ENCODE measurements around the gene AK1. TPM values are rescaled to one million over a fixed set of nuclear protein-coding genes. Genes with fewer than 3 reads are reported as not detected.

The AK1 gene
- total RNA-seq, 2 experiments from 2014 or later, result 46.7 to 52.6 TPM

DNA sequence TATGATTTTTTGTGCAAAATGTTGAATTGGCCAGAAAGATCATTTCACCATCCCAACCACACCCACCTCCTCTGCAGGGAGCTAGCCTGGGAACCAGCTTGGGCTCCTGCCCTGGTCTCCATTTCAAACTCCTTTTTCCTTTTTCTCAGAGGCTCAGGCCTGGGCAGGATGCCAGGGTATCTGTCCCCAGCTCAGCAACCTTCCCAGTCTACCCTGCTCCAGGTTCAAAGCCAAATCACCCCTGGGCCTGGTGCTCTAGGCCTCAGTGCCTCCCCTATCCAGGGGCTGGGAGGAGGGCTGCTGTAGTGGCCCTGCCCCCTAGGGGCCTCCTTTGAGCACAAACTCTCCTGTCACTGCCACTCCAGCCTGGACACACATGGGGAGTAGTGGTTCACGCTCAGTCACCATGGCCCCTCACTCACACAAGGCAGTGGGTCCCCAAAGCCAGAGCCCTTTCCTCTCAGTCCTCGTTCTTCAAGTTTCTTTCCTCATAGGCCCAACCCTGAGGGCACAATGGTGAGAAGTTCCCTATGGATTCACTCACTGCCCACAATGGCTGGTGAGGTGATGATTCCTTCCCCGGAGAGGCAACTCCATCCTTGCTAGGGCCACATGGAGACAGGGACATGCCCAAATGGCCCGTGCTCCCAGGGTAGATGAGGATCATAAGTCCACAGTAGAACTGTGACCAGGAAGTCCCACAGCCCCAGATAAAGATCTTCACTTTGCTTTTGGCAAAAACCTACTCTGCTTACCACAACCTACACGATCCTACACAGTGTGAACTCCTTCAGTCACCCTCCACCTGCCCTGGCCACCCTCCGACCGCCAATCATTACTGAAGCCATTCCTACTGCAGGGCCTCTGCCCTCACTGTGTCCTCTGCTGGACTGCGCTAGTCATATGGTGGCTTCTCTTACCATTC lies 41.0 kb upstream of the AK1 start:
- POLR2A ChIA-PET, result interaction anchor here (1.0 to 2.9 kb wide), 4 partner anchors 19 to 184 kb away, joined by 3 to 16 read pairs (median 4); partner anchors contain the start of genes ST6GALNAC6 and TOR2A
- CTCF ChIA-PET, result interaction anchor here (1.6 to 1.8 kb wide), 2 partner anchors 49 to 184 kb away, joined by 5 read pairs; partner anchors contain the start of gene TOR2A
- H3K36me3 Mint-ChIP-seq (ENCODE audit: low read depth), result peaks cover 8% of the 10 kb centered on the region
- no peak overlapping the region for H3K4me3 ChIP-seq (ENCODE audit: low read length)
- peak overlapping the region; percentile 18 for H3K27ac Mint-ChIP-seq
- no peaks in the 10 kb centered on the region for H3K27me3 Mint-ChIP-seq
- H3K9me3 Mint-ChIP-seq, result no peaks in the 10 kb centered on the region
- H3K4me1 ChIP-seq (ENCODE audit: insufficient read depth, low read length), result peaks cover 66% of the 10 kb centered on the region
- ATAC-seq (ENCODE audit: poor library complexity) (no peak), DNase-seq (peak in 3 of 14 experiments; percentile 5 to 49 (median 24))
- H3K27me3 ChIP-seq (ENCODE audit: control insufficient read depth in 1 of 2, insufficient read depth in 2 of 2, low read length in 2 of 2), result no peaks in the 10 kb centered on the region
- no peak overlapping the region for H3K27ac ChIP-seq (ENCODE audit: low read depth in 1 of 2, low read length in 2 of 2)
- peaks cover 51% of the 10 kb centered on the region for H3K4me1 Mint-ChIP-seq (ENCODE audit: low read depth)
- peaks cover 4% of the 10 kb centered on the region for H3K36me3 ChIP-seq (ENCODE audit: insufficient read depth, low read length)
- H3K9me3 ChIP-seq (ENCODE audit: control insufficient read depth in 1 of 2, insufficient read depth in 1 of 2, low read length in 2 of 2), result no peaks in the 10 kb centered on the region
- H3K4me3 Mint-ChIP-seq, result peak overlapping the region; percentile 67
- intact Hi-C loops (cut with DNase I, micrococcal nuclease), result loop anchor here (1.0 to 5.0 kb wide), 4 partner anchors 36 to 466 kb away; partner anchors contain the start of genes CDK9 (in 1 of the 2), LRSAM1 (in 1 of the 2), RPL12 (in 1 of the 2) and STXBP1 (in 1 of the 2)
- TF ChIP-seq, protein P1, sequence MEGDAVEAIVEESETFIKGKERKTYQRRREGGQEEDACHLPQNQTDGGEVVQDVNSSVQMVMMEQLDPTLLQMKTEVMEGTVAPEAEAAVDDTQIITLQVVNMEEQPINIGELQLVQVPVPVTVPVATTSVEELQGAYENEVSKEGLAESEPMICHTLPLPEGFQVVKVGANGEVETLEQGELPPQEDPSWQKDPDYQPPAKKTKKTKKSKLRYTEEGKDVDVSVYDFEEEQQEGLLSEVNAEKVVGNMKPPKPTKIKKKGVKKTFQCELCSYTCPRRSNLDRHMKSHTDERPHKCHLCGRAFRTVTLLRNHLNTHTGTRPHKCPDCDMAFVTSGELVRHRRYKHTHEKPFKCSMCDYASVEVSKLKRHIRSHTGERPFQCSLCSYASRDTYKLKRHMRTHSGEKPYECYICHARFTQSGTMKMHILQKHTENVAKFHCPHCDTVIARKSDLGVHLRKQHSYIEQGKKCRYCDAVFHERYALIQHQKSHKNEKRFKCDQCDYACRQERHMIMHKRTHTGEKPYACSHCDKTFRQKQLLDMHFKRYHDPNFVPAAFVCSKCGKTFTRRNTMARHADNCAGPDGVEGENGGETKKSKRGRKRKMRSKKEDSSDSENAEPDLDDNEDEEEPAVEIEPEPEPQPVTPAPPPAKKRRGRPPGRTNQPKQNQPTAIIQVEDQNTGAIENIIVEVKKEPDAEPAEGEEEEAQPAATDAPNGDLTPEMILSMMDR (IDR thresholded peaks at IDR 0.05), result no peak

DNA sequence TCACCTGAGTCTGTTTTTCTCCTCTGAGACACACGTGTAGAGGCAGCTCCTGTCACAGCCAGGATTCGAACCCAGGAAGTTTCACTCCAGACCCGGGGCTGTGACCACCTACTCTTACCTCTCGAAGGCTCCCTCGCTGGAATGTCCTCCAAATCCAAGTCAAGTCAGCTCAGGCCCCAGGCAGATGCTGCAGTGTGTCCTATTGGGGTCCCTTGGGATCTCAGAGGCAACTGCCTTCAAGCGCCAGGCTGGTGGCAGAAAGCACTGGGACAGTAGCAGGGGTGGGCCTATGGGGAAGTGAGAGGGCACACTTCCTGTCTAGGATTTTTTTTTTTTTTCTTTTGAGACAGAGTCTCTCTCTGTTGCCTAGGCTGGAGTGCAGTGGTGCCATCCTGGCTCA lies 40.1 kb upstream of the AK1 start:
- peak overlapping the region; percentile 18 for H3K27ac Mint-ChIP-seq
- Histone ChIP-seq H3K36me3 (ENCODE audit: insufficient read depth, low read length) (peaks cover 8% of the 10 kb centered on the region), H3K27me3 (ENCODE audit: control insufficient read depth in 1 of 2, insufficient read depth in 2 of 2, low read length in 2 of 2) (no peaks in the 10 kb centered on the region), H3K27ac (ENCODE audit: low read depth in 1 of 2, low read length in 2 of 2) (no peak overlapping the region), H3K4me3 (ENCODE audit: low read length) (peak overlapping the region; percentile 45), H3K9me3 (ENCODE audit: control insufficient read depth in 1 of 2, insufficient read depth in 1 of 2, low read length in 2 of 2) (no peaks in the 10 kb centered on the region), H3K4me1 (ENCODE audit: insufficient read depth, low read length) (peaks cover 66% of the 10 kb centered on the region)
- no peaks in the 10 kb centered on the region for H3K9me3 Mint-ChIP-seq
- CTCF ChIA-PET, result interaction anchor here (1.2 to 1.6 kb wide), 2 partner anchors 48 to 132 kb away, joined by 5 read pairs; partner anchors contain the start of gene CDK9
- intact Hi-C loops (cut with DNase I, micrococcal nuclease), result loop anchor here (1.0 to 5.0 kb wide), 6 partner anchors 12 to 465 kb away; partner anchors contain the start of genes LRSAM1 (in 1 of the 2), RPL12 (in 1 of the 2), ST6GALNAC6 (in 1 of the 2) and STXBP1 (in 1 of the 2)
- peak overlapping the region; percentile 67 for H3K4me3 Mint-ChIP-seq
- H3K36me3 Mint-ChIP-seq (ENCODE audit: low read depth), result peaks cover 13% of the 10 kb centered on the region
- no peak for ATAC-seq (ENCODE audit: poor library complexity)
- TF ChIP-seq, protein P1 (IDR thresholded peaks at IDR 0.05), result no peak
- no peaks in the 10 kb centered on the region for H3K27me3 Mint-ChIP-seq
- POLR2A ChIA-PET, result interaction anchor here (0.6 to 3.6 kb wide), 15 partner anchors 12 to 693 kb away, joined by 3 to 77 read pairs (median 4); partner anchors contain the start of genes CDK9, SLC25A25, ST6GALNAC6 and STXBP1
- peak in 3 of 14 experiments; percentile 4 to 50 (median 39) for DNase-seq
- peaks cover 51% of the 10 kb centered on the region for H3K4me1 Mint-ChIP-seq (ENCODE audit: low read depth)

Data from CD4-positive, alpha-beta T cell (primary cell).